Activated naive CD4-positive, alpha-beta T cell treated with anti-CD3 and anti-CD28 coated beads, Interleukin-2, amount 10 ng/mL, durations not matched to agents 7 days and 5 days (primary cell): ENCODE results near the gene MCUB.

Experiments used
- CTCF ChIA-PET: fragments of 350-600 bp; sonication (Branson Sonifier 250); formaldehyde crosslinking; loops from one replicate; lab custom pipeline; 2021; ENCODE audit warnings: antibody characterized with exemption; lab: Charles Lee
- DNase-seq: peaks from one replicate; pipeline ENCODE4 v3.0.0-alpha.2; 2020
- H3K27ac Mint-ChIP-seq: one replicate; pipeline ENCODE4 v1.8.0; 2021; ENCODE audit warnings: mild to moderate bottlenecking, moderate library complexity, mixed read lengths
- H3K27me3 Mint-ChIP-seq: one replicate; pipeline ENCODE4 v1.8.0; 2021; ENCODE audit warnings: mild to moderate bottlenecking, mixed read lengths
- H3K36me3 Mint-ChIP-seq: one replicate; pipeline ENCODE4 v1.8.0; 2021; ENCODE audit warnings: mixed read lengths
- H3K4me1 Mint-ChIP-seq: one replicate; pipeline ENCODE4 v1.8.0; 2021; ENCODE audit warnings: mixed read lengths
- H3K4me3 Mint-ChIP-seq: one replicate; pipeline ENCODE4 v1.8.0; 2021; ENCODE audit warnings: mild to moderate bottlenecking, moderate library complexity, mixed read lengths
- H3K9me3 Mint-ChIP-seq: one replicate; pipeline ENCODE4 v1.8.0; 2021; ENCODE audit warnings: mixed read lengths

Gene MCUB

DNA sequence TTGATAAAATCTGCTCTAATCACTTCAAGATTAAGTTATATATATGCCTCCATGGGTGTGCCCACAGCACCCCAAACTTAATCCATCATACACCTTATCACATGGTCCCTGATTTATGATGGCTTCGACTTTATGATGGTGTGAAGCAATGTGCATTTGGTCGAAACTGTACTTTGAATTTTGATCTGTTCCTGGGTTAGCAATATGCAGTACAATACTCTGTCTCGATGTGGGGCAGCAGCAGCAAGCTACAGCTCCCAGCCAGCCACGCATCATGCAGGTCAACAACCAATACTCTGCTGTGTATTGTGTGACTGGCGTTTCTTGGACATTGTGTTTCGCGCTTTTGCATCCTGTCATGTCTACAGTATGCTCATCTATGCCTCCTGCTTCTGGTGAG, 62.6 kb downstream of the MCUB start:
- no peak for DNase-seq
- H3K27me3 Mint-ChIP-seq = no peaks in the 10 kb centered on the region
- no peak overlapping the region for H3K27ac Mint-ChIP-seq
- H3K36me3 Mint-ChIP-seq = peaks cover 36% of the 10 kb centered on the region
- H3K4me1 Mint-ChIP-seq = peaks cover 6% of the 10 kb centered on the region
- no peak overlapping the region for H3K4me3 Mint-ChIP-seq
- no peaks in the 10 kb centered on the region for H3K9me3 Mint-ChIP-seq
- CTCF ChIA-PET = no interaction called here

DNA sequence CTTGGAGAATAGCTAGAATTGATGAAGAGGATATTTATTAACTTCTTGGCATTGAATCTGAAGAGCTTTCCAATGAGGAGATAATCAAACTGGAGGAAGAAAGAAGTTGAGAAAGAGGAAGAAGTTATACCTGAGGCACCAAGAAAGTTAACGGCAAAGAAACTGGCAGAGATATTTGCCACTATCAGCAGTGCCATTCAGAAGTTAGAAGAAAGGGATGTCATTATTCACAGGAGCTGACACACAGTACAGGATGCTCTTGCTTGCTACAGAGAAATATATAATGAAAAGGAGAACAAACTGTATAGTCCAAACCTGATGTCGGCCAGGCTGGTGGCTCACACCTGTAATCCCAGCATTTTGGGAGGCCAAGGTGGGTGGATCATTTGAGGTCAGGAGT, 64.5 kb downstream of the MCUB start:
- H3K27ac Mint-ChIP-seq = no peak overlapping the region
- H3K4me1 Mint-ChIP-seq = peaks cover 21% of the 10 kb centered on the region
- CTCF ChIA-PET = no interaction called here
- no peaks in the 10 kb centered on the region for H3K27me3 Mint-ChIP-seq
- no peaks in the 10 kb centered on the region for H3K9me3 Mint-ChIP-seq
- H3K36me3 Mint-ChIP-seq = peaks cover 29% of the 10 kb centered on the region
- no peak overlapping the region for H3K4me3 Mint-ChIP-seq
- DNase-seq = no peak

DNA sequence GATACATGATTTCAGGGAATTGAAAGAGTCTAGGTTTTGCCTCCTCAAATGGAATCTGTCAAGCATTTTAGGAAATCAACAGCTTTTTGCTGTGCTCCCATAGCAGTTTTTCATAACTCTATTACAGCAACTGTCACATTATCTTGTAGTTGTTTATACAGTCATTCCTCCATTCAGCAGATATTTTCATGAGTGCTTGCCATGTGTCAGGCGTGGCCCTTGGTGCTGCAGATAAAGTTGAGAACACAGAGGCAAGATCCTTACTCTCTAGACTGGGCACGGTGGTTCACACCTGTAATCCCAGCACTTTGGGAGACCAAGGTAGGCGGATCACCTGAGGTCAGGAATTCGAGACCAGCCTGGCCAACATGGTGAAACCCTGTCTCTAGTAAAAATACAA, 67.3 kb downstream of the MCUB start:
- H3K4me3 Mint-ChIP-seq = no peak overlapping the region
- H3K9me3 Mint-ChIP-seq = no peaks in the 10 kb centered on the region
- CTCF ChIA-PET = no interaction called here
- peaks cover 32% of the 10 kb centered on the region for H3K36me3 Mint-ChIP-seq
- peaks cover 35% of the 10 kb centered on the region for H3K4me1 Mint-ChIP-seq
- no peaks in the 10 kb centered on the region for H3K27me3 Mint-ChIP-seq
- no peak overlapping the region for H3K27ac Mint-ChIP-seq
- DNase-seq = no peak

DNA sequence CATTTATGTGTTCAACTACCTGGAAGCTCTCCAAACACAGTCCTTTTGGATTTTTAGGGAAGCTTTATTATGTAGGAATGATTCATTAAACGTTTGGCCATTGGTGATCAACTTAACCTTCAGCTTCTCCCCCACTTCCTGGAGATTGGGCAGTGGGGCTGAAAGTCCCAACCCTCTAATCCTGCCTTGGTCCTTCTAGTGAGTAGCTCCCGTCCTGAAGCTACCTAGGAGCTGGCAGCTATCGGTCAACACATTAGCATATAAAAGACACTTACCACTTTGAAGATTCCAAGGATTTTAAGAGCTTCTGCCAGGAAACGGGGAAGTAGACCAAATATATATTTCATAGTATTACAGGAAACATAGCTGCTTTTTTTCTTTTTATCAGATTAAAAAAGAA, 69.7 kb downstream of the MCUB start:
- DNase-seq = no peak
- Mint-ChIP-seq H3K4me1 (peaks cover 37% of the 10 kb centered on the region), H3K27me3 (no peaks in the 10 kb centered on the region), H3K36me3 (peaks cover 30% of the 10 kb centered on the region), H3K27ac (no peak overlapping the region), H3K4me3 (no peak overlapping the region), H3K9me3 (peaks cover 2% of the 10 kb centered on the region)
- CTCF ChIA-PET = interaction anchor here (1.1 to 1.2 kb wide), 3 partner anchors 10 to 33 kb away, joined by 3 to 4 read pairs (median 3); no protein-coding TSS in a partner anchor

DNA sequence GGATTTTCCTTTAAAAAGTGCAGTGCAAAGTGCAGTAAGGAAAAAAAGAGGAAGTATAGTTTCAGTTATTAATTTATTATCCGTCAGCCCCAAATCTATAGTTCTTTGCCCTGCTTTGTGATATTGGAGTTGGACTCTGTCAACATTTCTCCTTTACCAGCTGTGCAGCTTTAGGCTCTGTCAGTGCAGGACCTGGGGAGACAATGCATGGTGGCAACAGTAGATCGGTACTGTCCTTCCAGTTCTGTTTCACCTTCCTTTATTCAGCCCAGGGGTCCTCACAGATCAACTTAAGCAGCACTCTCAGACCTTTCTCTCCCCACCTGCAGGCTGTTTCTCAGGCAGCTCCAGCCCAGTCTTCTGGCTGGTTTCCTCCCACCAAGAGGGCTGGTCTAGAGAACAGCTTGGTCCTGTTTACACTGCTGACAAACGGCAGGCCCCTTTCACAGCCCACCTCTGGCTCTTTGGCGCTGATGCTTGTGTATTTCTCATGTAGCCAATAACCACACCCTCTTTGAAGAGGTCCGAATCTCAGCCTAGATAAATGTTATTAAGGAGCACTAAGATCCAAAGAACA, 71.6 kb downstream of the MCUB start:
- no peaks in the 10 kb centered on the region for H3K27me3 Mint-ChIP-seq
- H3K27ac Mint-ChIP-seq = no peak overlapping the region
- CTCF ChIA-PET = no interaction called here
- H3K9me3 Mint-ChIP-seq = peaks cover 5% of the 10 kb centered on the region
- DNase-seq = no peak
- H3K36me3 Mint-ChIP-seq = peaks cover 41% of the 10 kb centered on the region
- H3K4me3 Mint-ChIP-seq = no peak overlapping the region
- peaks cover 35% of the 10 kb centered on the region for H3K4me1 Mint-ChIP-seq

DNA sequence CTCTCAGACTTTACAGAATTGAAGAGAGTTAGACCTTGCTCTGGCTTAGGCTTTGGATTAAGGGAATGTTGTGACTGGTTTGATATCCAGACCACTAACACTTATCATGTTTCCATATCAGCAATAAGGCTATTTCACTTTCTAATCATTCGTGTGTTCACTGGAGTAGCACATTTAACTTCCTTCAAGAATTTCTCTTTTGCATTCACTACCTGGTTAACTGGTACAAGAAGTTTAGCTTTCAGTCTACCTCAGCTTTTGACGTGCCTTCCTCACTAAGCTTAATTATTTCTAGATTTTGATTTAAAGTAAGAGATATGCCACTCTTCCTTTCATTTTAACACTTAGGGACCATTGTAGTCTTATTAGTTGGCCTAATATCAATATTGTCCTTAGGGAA, 80.6 kb downstream of the MCUB start:
- Mint-ChIP-seq H3K9me3 (no peaks in the 10 kb centered on the region), H3K4me3 (no peak overlapping the region), H3K27ac (no peak overlapping the region), H3K4me1 (peaks cover 31% of the 10 kb centered on the region), H3K36me3 (peaks cover 43% of the 10 kb centered on the region), H3K27me3 (no peaks in the 10 kb centered on the region)
- CTCF ChIA-PET = no interaction called here
- no peak for DNase-seq

DNA sequence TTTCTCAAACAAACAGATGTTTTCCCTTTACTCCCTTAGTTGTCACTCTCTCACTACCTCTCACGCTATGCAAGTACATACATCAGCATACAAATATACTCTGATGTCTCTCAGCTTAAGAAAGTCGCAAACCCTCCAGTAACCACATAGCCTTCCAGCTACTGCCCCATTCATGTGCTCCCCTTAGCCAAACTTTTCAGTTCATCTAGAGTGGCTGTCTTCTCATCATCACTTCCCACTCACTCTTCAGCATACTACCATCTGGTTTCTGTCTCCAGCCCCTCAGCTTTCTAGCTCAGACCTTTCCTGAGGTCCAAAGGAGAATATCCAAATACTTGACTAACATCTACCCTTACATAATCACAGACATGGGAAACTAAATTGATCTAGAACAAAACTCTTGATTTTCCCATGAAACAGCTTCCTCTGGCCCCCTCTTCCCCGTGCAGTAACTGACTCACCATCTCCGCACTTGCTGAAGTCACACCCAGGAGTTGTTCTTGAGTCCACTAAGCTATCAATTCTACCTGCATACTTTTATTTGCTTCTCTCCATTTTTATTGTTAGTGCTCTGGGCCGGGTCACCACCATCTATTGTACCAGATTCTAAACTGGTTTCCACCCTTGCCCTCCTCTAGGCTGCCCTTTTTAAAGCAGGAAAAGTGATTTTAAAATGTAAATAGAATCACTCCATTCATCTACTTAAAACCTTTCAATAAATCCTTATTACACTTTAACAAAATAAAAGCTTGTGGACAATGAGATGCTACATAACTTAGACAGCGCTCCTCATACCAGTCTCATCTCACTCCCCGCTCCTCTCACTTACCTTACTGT, 86.0 kb downstream of the MCUB start:
- Mint-ChIP-seq H3K4me1 (peaks cover 41% of the 10 kb centered on the region), H3K27me3 (no peaks in the 10 kb centered on the region), H3K36me3 (peaks cover 11% of the 10 kb centered on the region), H3K9me3 (no peaks in the 10 kb centered on the region), H3K4me3 (no peak overlapping the region), H3K27ac (no peak overlapping the region)
- CTCF ChIA-PET = interaction anchor here (0.9 to 1.8 kb wide), 4 partner anchors 10 to 87 kb away, joined by 3 to 5 read pairs (median 3); partner anchors contain the start of genes CASP6 and MCUB
- no peak for DNase-seq

DNA sequence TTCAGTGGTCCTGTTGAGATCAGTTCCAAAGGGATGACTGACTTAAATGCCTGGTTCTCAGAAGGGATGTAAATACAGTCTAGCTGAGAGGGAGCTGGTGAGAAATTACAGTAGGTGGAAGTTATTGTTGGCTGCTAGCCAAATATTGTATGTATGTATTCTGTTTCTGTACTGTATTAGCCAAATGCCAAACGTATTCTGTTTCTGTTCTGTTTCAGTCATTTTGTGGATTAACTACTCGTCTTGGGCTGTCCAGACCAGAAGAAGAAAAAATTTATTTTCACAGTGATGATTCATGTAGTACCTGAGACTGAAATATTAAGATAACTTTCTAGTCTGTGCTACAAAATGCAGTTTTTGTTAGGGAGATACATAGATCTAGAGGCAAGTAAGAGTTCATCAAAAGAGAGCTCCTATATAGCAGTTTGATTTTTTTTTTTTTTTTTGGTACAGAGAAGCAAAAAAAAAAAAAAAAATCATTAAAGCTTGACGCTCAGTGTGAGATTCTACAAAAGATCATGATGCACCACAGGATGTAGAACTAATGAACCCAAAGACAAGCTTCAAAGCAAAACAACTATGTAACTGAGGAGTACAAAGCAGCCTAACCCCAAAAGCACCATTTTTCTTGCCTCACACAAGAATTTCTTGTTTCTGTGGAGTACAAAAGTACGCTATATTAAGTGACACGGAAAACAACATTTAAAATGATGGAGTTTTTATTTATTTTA, 88.4 kb downstream of the MCUB start:
- CTCF ChIA-PET = interaction anchor here (0.7 to 1.0 kb wide), 3 partner anchors 13 to 89 kb away, joined by 3 read pairs; partner anchors contain the start of gene MCUB
- H3K36me3 Mint-ChIP-seq = peaks cover 31% of the 10 kb centered on the region

DNA sequence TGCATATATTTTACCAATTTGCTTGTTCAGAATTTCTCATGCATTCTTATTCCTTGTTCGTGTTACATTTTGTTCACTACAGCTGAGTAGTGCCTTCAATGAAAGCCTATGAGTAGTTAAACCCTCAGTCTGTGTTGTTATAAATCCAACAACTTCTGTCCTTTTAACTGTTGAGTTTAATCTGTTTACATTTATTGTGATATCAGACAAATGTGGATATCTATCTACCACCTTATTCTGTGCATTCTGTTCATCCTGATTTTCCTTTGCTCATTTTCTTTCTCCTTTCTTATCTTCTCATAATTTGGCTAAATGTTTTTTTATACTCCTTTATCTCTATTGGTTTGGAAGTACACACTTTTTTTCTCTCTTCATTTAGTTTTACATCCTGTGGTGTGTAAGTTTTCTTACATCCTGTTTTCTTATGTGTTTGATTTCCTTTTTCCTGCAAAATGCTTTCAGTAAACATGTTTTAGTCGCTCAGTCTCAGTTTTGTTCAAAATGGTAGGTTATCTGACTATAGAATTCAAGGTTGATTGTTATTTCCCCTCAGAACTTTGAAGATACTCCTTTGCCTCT, 89.0 kb downstream of the MCUB start:
- Mint-ChIP-seq H3K36me3 (peaks cover 32% of the 10 kb centered on the region), H3K9me3 (peaks cover 9% of the 10 kb centered on the region), H3K27ac (peak overlapping the region; percentile 96), H3K27me3 (no peaks in the 10 kb centered on the region), H3K4me1 (peaks cover 48% of the 10 kb centered on the region), H3K4me3 (peak overlapping the region; percentile 61)
- DNase-seq = no peak
- CTCF ChIA-PET = interaction anchor here (0.7 to 1.0 kb wide), 4 partner anchors 12 to 89 kb away, joined by 3 read pairs; partner anchors contain the start of gene MCUB

More for the DNA sequence above, 88.4 kb downstream of the MCUB start:
- Mint-ChIP-seq H3K4me1 (peaks cover 47% of the 10 kb centered on the region), H3K27ac (peak overlapping the region; percentile 96), H3K4me3 (peak overlapping the region; percentile 69), H3K9me3 (peaks cover 9% of the 10 kb centered on the region), H3K27me3 (no peaks in the 10 kb centered on the region)
- no peak for DNase-seq

DNA sequence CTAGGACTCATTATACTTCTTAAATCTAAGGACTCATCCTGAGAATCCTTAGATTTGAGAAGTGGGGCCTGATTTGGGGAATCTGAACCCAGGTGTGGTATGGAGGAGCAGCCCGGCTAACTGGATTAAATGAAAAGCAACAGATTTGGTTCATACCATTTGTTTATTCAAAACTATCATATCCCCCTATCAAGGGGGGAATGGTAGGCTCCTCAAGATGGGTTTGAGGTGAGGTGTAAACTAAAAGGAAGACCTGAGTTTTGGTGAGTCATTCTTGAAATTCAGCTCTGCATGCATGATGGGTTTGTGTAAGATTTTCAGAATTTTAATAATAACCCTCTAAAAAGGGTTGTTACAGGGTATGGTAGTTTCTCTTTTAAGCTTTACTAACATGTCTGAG, 89.8 kb downstream of the MCUB start:
- peak overlapping the region; percentile 96 for H3K27ac Mint-ChIP-seq
- H3K4me1 Mint-ChIP-seq = peaks cover 52% of the 10 kb centered on the region
- peaks cover 33% of the 10 kb centered on the region for H3K36me3 Mint-ChIP-seq
- peaks cover 9% of the 10 kb centered on the region for H3K9me3 Mint-ChIP-seq
- no peaks in the 10 kb centered on the region for H3K27me3 Mint-ChIP-seq
- DNase-seq = peak; percentile 40
- H3K4me3 Mint-ChIP-seq = peak overlapping the region; percentile 54
- CTCF ChIA-PET = interaction anchor here (0.7 to 0.9 kb wide), 2 partner anchors 78 to 217 kb away, joined by 3 read pairs; no protein-coding TSS in a partner anchor

DNA sequence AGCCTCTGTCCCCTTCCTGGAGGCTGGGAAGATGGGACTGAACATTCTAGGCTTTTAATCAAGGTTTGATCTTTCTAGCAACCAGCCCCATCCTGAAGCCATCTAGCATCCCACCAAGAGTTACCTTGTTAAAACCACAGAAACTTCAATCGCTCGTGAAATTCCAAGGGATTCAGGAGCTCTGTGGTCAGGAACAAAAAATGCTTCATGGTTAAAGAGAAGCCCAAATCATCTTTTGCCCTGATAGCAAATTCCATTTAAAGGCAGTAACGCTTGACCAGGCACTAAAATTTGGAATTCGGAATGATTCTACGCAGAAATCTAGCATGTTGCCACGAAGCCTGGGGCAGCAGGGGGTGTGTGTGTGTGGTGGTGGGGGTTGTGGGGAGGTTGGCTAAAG, 95.3 kb downstream of the MCUB start:
- H3K27me3 Mint-ChIP-seq = no peaks in the 10 kb centered on the region
- peaks cover 9% of the 10 kb centered on the region for H3K9me3 Mint-ChIP-seq
- H3K4me1 Mint-ChIP-seq = peaks cover 56% of the 10 kb centered on the region
- peaks cover 46% of the 10 kb centered on the region for H3K36me3 Mint-ChIP-seq
- no peak for DNase-seq
- no peak overlapping the region for H3K27ac Mint-ChIP-seq
- CTCF ChIA-PET = no interaction called here
- H3K4me3 Mint-ChIP-seq = no peak overlapping the region

DNA sequence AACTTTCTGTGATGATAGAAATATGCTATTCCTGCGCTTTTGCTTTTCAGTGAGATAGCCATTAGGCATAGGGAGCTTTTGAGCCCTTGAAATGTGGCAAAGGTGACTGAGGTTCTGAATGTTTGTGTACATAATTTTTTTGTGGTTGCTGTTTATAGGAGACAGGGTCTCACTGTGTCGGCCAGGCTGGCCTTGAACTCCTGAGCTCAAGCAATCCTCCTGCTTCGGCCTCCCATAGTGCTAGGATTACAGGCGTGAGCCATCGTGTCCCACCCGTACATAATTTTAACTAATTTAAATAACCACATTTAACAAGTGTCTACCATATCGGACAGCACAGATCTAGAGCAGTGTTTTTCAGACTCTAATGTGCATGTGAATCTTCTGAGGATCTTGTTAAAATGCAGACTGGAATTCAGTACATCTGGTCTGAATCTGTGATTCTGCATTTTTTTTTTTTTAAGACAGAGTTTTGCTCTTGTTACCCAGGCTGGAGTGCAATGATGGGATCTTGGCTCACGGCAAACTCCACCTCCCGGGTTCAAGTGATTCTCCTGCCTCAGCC, 97.9 kb downstream of the MCUB start:
- CTCF ChIA-PET = interaction anchor here (0.8 to 1.9 kb wide), 5 partner anchors 168 to 234 kb away, joined by 3 to 7 read pairs (median 3); no protein-coding TSS in a partner anchor
- Mint-ChIP-seq H3K9me3 (peaks cover 2% of the 10 kb centered on the region), H3K27me3 (no peaks in the 10 kb centered on the region), H3K27ac (no peak overlapping the region), H3K4me1 (peaks cover 33% of the 10 kb centered on the region), H3K36me3 (peaks cover 38% of the 10 kb centered on the region), H3K4me3 (no peak overlapping the region)
- no peak for DNase-seq

DNA sequence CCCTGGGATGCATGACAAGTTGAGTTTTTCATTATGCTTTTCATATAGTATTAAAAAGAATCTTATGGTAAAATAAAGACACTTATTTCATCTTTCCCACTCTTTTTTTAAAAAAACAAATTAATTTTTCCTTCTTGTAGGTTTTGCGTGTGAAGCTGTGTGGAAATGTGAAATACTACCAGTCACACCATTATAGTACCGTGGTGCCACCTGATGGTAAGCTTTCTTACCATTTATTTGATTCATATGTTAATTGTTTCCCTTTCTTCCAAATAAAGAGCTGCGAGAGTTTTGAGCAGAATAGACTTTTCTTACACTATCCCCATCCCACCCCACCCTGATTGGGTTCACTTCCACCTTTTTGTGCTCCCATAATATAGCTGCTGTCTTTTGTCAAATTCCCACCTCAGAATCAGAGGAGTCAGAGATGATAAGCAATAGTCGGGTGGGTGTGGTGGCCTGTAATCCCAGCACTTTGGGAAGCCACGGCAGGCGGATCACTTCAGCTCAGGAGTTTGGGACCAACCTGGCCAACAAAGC, 98.9 kb downstream of the MCUB start:
- CTCF ChIA-PET = interaction anchor here (0.7 to 1.9 kb wide), 8 partner anchors 10 to 235 kb away, joined by 3 to 7 read pairs (median 3); no protein-coding TSS in a partner anchor
- peaks cover 32% of the 10 kb centered on the region for H3K4me1 Mint-ChIP-seq
- peaks cover 37% of the 10 kb centered on the region for H3K36me3 Mint-ChIP-seq
- no peak overlapping the region for H3K4me3 Mint-ChIP-seq
- H3K27me3 Mint-ChIP-seq = no peaks in the 10 kb centered on the region
- H3K27ac Mint-ChIP-seq = no peak overlapping the region
- H3K9me3 Mint-ChIP-seq = no peaks in the 10 kb centered on the region
- peak; percentile 37 for DNase-seq
